ENCODE data around the gene BCAS3.

The BCAS3 gene

DNA sequence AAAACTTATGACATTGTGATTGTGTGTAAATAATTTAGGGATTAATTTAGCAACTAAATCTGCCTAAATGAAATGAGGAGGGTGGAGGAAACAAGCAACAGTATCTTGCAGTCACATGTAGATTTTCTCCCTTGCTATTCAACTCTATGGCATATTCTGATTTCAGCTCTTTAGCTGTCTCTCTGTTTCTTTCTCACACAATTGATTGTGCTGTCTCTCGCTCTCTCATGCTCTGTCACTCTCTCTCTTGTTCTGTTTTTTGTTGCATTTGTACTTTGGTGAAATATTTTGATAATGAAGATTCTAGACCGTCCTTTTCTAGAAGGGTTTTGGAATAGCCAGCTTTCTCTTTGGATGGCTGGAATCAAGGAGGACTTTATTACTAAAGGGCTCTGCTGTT is 70.6 kb downstream of the BCAS3 start:
- H2AFZ ChIP-seq (ENCODE audit: low read depth, low read length) = no peak overlapping the region
- H3K9me3 ChIP-seq (ENCODE audit: insufficient read depth, low read length) = no peaks in the 10 kb centered on the region
- H3K9ac ChIP-seq (ENCODE audit: low read length) = no peak overlapping the region
- H3K4me3 ChIP-seq (ENCODE audit: low read length) = no peak overlapping the region
- no peak overlapping the region for H3K4me2 ChIP-seq (ENCODE audit: low read length)
- peaks cover 15% of the 10 kb centered on the region; the same call in 1 of the 2 replicates for H3K27me3 ChIP-seq (ENCODE audit: low read depth, low read length)
- no peaks in the 10 kb centered on the region for H3K36me3 ChIP-seq (replicated peaks; ENCODE audit: low read depth, low read length)
- H3K27ac ChIP-seq (ENCODE audit: low read length) = no peak overlapping the region
- 0 out of 2 replicates have a peak, but pooled peaks cover 4% of the 10 kb centered on the region for H3K4me1 ChIP-seq (ENCODE audit: low read length)
- TF ChIP-seq EZH2phosphoT487 (IDR thresholded peaks at IDR 0.05; ENCODE audit: low read depth) = no peak
- no peak for TF ChIP-seq CTCF (IDR thresholded peaks at IDR 0.05; ENCODE audit: low read depth, low read length)
- H3K79me2 ChIP-seq (ENCODE audit: low read length) = no peaks in the 10 kb centered on the region
- H4K20me1 ChIP-seq (ENCODE audit: insufficient read depth, low read length) = no peaks in the 10 kb centered on the region

DNA sequence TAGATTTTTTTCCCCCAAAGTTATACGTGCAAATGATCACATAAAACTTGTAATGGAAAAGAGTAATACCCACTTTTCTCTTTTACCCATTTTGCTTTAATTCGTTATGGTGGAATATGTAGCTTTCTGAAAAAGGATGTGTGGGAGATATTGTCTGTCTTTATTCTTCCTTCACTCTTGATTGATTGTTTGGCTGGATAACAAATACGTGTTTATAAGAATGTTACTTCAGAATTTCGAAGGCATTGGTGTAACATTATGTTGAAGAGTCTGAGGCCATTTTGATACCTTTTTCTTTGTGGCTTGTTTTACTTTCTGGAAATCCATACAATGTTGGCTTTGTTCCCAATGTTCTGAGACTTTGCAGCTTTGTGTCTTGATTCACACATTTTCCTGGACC is 71.4 kb downstream of the BCAS3 start:
- Histone ChIP-seq H2AFZ (ENCODE audit: low read depth, low read length) (no peak overlapping the region), H3K4me3 (ENCODE audit: low read length) (no peak overlapping the region), H3K27ac (ENCODE audit: low read length) (no peak overlapping the region), H3K4me1 (ENCODE audit: low read length) (0 out of 2 replicates have a peak, but pooled peaks cover 4% of the 10 kb centered on the region), H3K36me3 (replicated peaks; ENCODE audit: low read depth, low read length) (no peaks in the 10 kb centered on the region), H3K79me2 (ENCODE audit: low read length) (no peaks in the 10 kb centered on the region), H3K27me3 (ENCODE audit: low read depth, low read length) (peaks cover 9% of the 10 kb centered on the region; the same call in 1 of the 2 replicates), H3K9ac (ENCODE audit: low read length) (no peak overlapping the region), H3K9me3 (ENCODE audit: insufficient read depth, low read length) (no peaks in the 10 kb centered on the region), H3K4me2 (ENCODE audit: low read length) (no peak overlapping the region), H4K20me1 (ENCODE audit: insufficient read depth, low read length) (no peaks in the 10 kb centered on the region)
- no peak for TF ChIP-seq CTCF (IDR thresholded peaks at IDR 0.05; ENCODE audit: low read depth, low read length)
- TF ChIP-seq EZH2phosphoT487 (IDR thresholded peaks at IDR 0.05; ENCODE audit: low read depth) = no peak

DNA sequence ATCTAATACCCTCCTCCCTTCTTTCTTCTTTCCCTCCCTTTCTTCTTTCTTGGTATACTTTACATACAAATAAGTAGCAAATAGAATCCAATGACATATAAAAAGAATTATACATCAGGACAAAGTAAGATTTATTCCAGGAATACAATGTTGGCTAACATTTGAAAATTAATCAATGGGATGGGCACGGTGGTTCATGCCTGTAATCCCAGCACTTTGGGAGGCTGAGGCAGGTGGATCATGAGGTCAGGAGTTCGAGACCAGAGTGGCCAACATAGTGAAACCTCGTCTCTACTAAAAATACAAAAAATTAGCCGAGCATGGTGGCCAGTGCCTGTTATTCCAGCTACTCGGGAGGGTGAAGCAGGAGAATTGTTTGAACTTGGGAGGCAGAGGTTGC is 72.1 kb downstream of the BCAS3 start:
- H3K9me3 ChIP-seq (ENCODE audit: insufficient read depth, low read length) = no peaks in the 10 kb centered on the region

DNA sequence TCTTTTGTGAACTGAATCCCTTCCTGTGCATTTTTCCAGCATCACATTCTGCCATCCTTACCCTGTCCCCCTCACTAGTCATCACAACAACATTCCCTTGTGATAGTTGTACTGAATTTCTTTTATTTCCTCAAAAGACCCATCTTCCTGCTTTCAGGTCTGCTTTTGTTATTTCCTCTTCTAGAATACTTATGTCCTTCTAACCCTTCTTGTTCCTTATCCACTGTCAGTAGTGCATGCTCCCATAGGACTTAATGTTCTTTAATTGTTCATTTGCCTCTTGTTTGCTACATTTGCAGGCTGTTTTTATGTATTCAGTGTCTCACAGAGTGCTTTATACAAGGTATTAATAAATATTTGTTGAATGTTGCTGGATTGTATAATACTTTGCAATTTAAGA is 73.0 kb downstream of the BCAS3 start:
- no peak overlapping the region for H3K4me2 ChIP-seq (ENCODE audit: low read length)
- H3K27me3 ChIP-seq (ENCODE audit: low read depth, low read length) = 0 out of 2 replicates have a peak, but pooled peaks cover 3% of the 10 kb centered on the region
- no peak overlapping the region for H3K4me3 ChIP-seq (ENCODE audit: low read length)
- H3K9ac ChIP-seq (ENCODE audit: low read length) = no peak overlapping the region
- no peaks in the 10 kb centered on the region for H3K36me3 ChIP-seq (replicated peaks; ENCODE audit: low read depth, low read length)
- no peaks in the 10 kb centered on the region for H4K20me1 ChIP-seq (ENCODE audit: insufficient read depth, low read length)
- H3K4me1 ChIP-seq (ENCODE audit: low read length) = 0 out of 2 replicates have a peak, but pooled peaks cover 4% of the 10 kb centered on the region
- no peak overlapping the region for H2AFZ ChIP-seq (ENCODE audit: low read depth, low read length)
- H3K27ac ChIP-seq (ENCODE audit: low read length) = no peak overlapping the region
- no peaks in the 10 kb centered on the region for H3K9me3 ChIP-seq (ENCODE audit: insufficient read depth, low read length)
- H3K79me2 ChIP-seq (ENCODE audit: low read length) = no peaks in the 10 kb centered on the region
- TF ChIP-seq CTCF (IDR thresholded peaks at IDR 0.05; ENCODE audit: low read depth, low read length) (no peak), EZH2phosphoT487 (IDR thresholded peaks at IDR 0.05; ENCODE audit: low read depth) (no peak)

More for the DNA sequence above, 72.1 kb downstream of the BCAS3 start:
- Histone ChIP-seq H3K4me2 (ENCODE audit: low read length) (no peak overlapping the region), H3K4me1 (ENCODE audit: low read length) (0 out of 2 replicates have a peak, but pooled peaks cover 4% of the 10 kb centered on the region), H4K20me1 (ENCODE audit: insufficient read depth, low read length) (no peaks in the 10 kb centered on the region), H3K36me3 (replicated peaks; ENCODE audit: low read depth, low read length) (no peaks in the 10 kb centered on the region), H3K27ac (ENCODE audit: low read length) (no peak overlapping the region), H3K4me3 (ENCODE audit: low read length) (no peak overlapping the region), H3K9ac (ENCODE audit: low read length) (no peak overlapping the region), H2AFZ (ENCODE audit: low read depth, low read length) (no peak overlapping the region), H3K79me2 (ENCODE audit: low read length) (no peaks in the 10 kb centered on the region), H3K27me3 (ENCODE audit: low read depth, low read length) (peaks cover 3% of the 10 kb centered on the region; the same call in 1 of the 2 replicates)
- no peak for TF ChIP-seq CTCF (IDR thresholded peaks at IDR 0.05; ENCODE audit: low read depth, low read length)
- TF ChIP-seq EZH2phosphoT487 (IDR thresholded peaks at IDR 0.05; ENCODE audit: low read depth) = no peak

Measured in OCI-LY3 (cell line).